ENCODE data around the gene CFAP251. TPM values are rescaled to one million over a fixed set of nuclear protein-coding genes. Genes with fewer than 3 reads are reported as not detected.

Gene CFAP251
- total and polyA plus RNA-seq, 2 of the 8 experiments (the other 6 are each of a cell fraction or from before 2014, with no cell fraction given), result 1.8 to 2.9 TPM

- no peak for TF ChIP-seq ATF2 (IDR thresholded peaks at IDR 0.05; ENCODE audit: low read length)
- no peak for TF ChIP-seq BCL11A (IDR thresholded peaks at IDR 0.05; ENCODE audit: low read depth in 2 of 2, low read length in 2 of 2)
- no peak for TF ChIP-seq NANOG (IDR thresholded peaks at IDR 0.05; ENCODE audit: insufficient read depth, low read depth, low read length, poor library complexity, severe bottlenecking)
- no peak for TF ChIP-seq CBX8 (IDR thresholded peaks at IDR 0.05; ENCODE audit: borderline replicate concordance, low read depth, low read length)
- TF ChIP-seq JUN (IDR thresholded peaks at IDR 0.05; ENCODE audit: low read depth, low read length), result no peak
- no peak for TF ChIP-seq TEAD4 (IDR thresholded peaks at IDR 0.05; ENCODE audit: low read depth, low read length)
- no peak for TF ChIP-seq KDM5A (IDR thresholded peaks at IDR 0.05; ENCODE audit: low read length)
- TF ChIP-seq CREB1 (IDR thresholded peaks at IDR 0.05), result no peak
- TF ChIP-seq SP1 (IDR thresholded peaks at IDR 0.05; ENCODE audit: low read depth, low read length), result no peak
- TF ChIP-seq HDAC2 (IDR thresholded peaks at IDR 0.05; ENCODE audit: borderline replicate concordance in 1 of 2, low read depth in 2 of 2, low read length in 2 of 2), result no peak
- no peak for TF ChIP-seq MAX (IDR thresholded peaks at IDR 0.05)
- no peak for TF ChIP-seq HDAC6 (IDR thresholded peaks at IDR 0.05; ENCODE audit: low read depth, low read length)
- no peak for TF ChIP-seq TBP (IDR thresholded peaks at IDR 0.05; ENCODE audit: low read depth, low read length)
Measured at GRCh38 chr12:121892673-121893561, 25.5 kb upstream of the CFAP251 start (continued).

Measured in H1 (cell line).